GM12878 (cell line): ENCODE measurements around the gene SAMHD1. TPM values are rescaled to one million over a fixed set of nuclear protein-coding genes. Genes with fewer than 3 reads are reported as not detected.
A peak's percentile ranks its signal among the peaks of the same experiment; 100 is the strongest.

ENCODE experiments used
- BCL11A ChIP-seq: IDR thresholded peaks from 2 replicates; pipeline ENCODE4 v1.6.1; 2011; ENCODE audit warnings: low read depth, low read length
- BCL3 ChIP-seq: IDR thresholded peaks from 2 replicates; pipeline ENCODE4 v1.6.1; 2011; ENCODE audit warnings: borderline replicate concordance, low read depth, mild to moderate bottlenecking, moderate library complexity, low read length; ENCODE audit not compliant: insufficient read depth, poor library complexity, severe bottlenecking
- BHLHE40 ChIP-seq, 2 experiments: fragments of 450-650 bp in 1 of 2; IDR thresholded peaks; 2 replicates each; pipeline ENCODE4 v1.6.1; 2011 to 2017; ENCODE audit warnings: low read depth in 2 of 2, borderline replicate concordance in 1 of 2, improper control_type of control experiment in 1 of 2, low read length in 1 of 2, mild to moderate bottlenecking in 1 of 2
- GATAD2B ChIP-seq: fragments of 450-650 bp; conservative IDR thresholded peaks from 2 replicates; pipeline ENCODE4 v1.6.1; 2017; ENCODE audit warnings: low read depth, mild to moderate bottlenecking, moderate library complexity
- HCFC1 ChIP-seq: fragments of 150-350 bp; IDR thresholded peaks from 2 replicates; pipeline ENCODE4 v1.6.1; 2014; ENCODE audit warnings: low read length
- HDAC6 ChIP-seq: fragments of 200-600 bp; sonication (generic); IDR thresholded peaks from one replicate; pipeline ENCODE4 v1.8.0; 2017; ENCODE audit warnings: antibody characterized with exemption; ENCODE audit not compliant: unreplicated experiment
- IKZF2 ChIP-seq, 2 experiments: fragments of 450-650 bp; IDR thresholded peaks; 2 replicates each; pipeline ENCODE4 v1.6.1; 2017; ENCODE audit warnings: mild to moderate bottlenecking in 2 of 2, moderate library complexity in 2 of 2
- JUNB ChIP-seq: IDR thresholded peaks from 2 replicates; pipeline ENCODE4 v1.6.1; 2016; ENCODE audit warnings: antibody characterized with exemption, mild to moderate bottlenecking
- SKIL ChIP-seq: fragments of 450-650 bp; IDR thresholded peaks from 2 replicates; pipeline ENCODE4 v1.6.1; 2017; ENCODE audit warnings: mild to moderate bottlenecking, low read depth, inconsistent platforms; ENCODE audit not compliant: poor library complexity, severe bottlenecking
- polyA plus RNA-seq, 11 experiments: library from polyadenylated mRNA; depleted of rRNA in 4 of 11; unstranded in 6 of 11; stranded (reverse) in 5 of 11; fragments of >200 nt; fragmentation: Nextera tagmentation in 4 of 11; fragmentation: Illumina TruSeq in 1 of 11; extraction: Ambion mirVana in 4 of 11; extraction: Trizol in 1 of 11; gene quantifications; 1 replicate in 1 of 11; 2 replicates in 10 of 11; pipeline versions ENCODE4 v1.2.1 to v1.2.3, GENCODE V29; 2011 to 2016; ENCODE audit warnings: inconsistent platforms in 2 of 11, missing spikeins in 2 of 11, low read depth in 1 of 11
- total RNA-seq, 4 experiments: library from RNA; depleted of rRNA in 3 of 4; stranded (reverse); fragments of >200 nt in 3 of 4; fragmentation: Illumina TruSeq in 1 of 4; extraction: Trizol in 1 of 4; gene quantifications; 2 replicates each; pipeline versions ENCODE4 v1.2.1 to v1.2.3, GENCODE V29; 2013 to 2021
- TF ChIP-seq, protein P1 (sequence below): fragments of 450-650 bp; IDR thresholded peaks from 2 replicates; pipeline ENCODE4 v1.6.1; 2016; ENCODE audit warnings: mild to moderate bottlenecking

SAMHD1 gene
- total and polyA plus RNA-seq, 10 of the 15 experiments (the other 5 are each of a cell fraction or from before 2014, with no cell fraction given), result 20.5 to 47.9 (median 38.8) TPM

DNA sequence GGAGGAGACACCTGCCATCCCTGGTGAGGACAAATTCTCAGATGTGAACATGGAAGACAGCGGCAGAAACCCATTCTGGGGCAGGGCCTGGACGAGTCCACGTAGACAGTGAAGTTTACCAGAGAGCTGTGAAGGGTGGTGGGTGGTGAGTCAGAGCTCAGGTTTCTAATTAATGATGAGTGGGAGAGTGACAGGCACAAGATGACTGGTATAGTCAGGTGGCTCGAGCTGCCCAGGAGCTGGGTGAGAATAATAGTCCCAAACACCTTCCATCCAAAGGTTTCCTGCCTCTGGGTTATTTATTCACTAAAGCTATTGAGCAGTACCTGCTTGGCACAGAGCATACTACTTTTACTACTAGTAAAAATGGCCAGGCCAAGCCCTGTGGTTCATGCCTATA, 69.6 kb downstream of the SAMHD1 start (continued):
- TF ChIP-seq HDAC6, result no peak
- TF ChIP-seq IKZF2 (IDR thresholded peaks at IDR 0.05), result peak; percentile 36 to 56; a peak in 2 of 4 replicates
- TF ChIP-seq BCL11A, result peak; percentile 46; the same call in 1 of the 2 replicates
- TF ChIP-seq JUNB, result peak; percentile 22; the same call in 1 of the 2 replicates
- TF ChIP-seq BHLHE40 (IDR thresholded peaks at IDR 0.05; ENCODE audit: borderline replicate concordance in 1 of 2, low read depth in 2 of 2, low read length in 1 of 2), result peak in 1 of 2 experiments; percentile 51; a peak in 1 of 4 replicates
- TF ChIP-seq HCFC1, result no peak
- TF ChIP-seq BCL3, result no peak
- TF ChIP-seq GATAD2B, result 0 out of 2 replicates have a peak, but pooled peaks have one; percentile 26
- TF ChIP-seq, protein P1, sequence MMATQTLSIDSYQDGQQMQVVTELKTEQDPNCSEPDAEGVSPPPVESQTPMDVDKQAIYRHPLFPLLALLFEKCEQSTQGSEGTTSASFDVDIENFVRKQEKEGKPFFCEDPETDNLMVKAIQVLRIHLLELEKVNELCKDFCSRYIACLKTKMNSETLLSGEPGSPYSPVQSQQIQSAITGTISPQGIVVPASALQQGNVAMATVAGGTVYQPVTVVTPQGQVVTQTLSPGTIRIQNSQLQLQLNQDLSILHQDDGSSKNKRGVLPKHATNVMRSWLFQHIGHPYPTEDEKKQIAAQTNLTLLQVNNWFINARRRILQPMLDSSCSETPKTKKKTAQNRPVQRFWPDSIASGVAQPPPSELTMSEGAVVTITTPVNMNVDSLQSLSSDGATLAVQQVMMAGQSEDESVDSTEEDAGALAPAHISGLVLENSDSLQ, result peak; percentile 93
- no peak for TF ChIP-seq SKIL
